ENCODE results near the gene CD4. TPM values are rescaled to one million over a fixed set of nuclear protein-coding genes. Genes with fewer than 3 reads are reported as not detected.
A peak's percentile ranks its signal among the peaks of the same experiment; 100 is the strongest.

CD4 gene
- total RNA-seq, 2 donors from 2014 or later: 1.6 to 8.6 TPM

DNA sequence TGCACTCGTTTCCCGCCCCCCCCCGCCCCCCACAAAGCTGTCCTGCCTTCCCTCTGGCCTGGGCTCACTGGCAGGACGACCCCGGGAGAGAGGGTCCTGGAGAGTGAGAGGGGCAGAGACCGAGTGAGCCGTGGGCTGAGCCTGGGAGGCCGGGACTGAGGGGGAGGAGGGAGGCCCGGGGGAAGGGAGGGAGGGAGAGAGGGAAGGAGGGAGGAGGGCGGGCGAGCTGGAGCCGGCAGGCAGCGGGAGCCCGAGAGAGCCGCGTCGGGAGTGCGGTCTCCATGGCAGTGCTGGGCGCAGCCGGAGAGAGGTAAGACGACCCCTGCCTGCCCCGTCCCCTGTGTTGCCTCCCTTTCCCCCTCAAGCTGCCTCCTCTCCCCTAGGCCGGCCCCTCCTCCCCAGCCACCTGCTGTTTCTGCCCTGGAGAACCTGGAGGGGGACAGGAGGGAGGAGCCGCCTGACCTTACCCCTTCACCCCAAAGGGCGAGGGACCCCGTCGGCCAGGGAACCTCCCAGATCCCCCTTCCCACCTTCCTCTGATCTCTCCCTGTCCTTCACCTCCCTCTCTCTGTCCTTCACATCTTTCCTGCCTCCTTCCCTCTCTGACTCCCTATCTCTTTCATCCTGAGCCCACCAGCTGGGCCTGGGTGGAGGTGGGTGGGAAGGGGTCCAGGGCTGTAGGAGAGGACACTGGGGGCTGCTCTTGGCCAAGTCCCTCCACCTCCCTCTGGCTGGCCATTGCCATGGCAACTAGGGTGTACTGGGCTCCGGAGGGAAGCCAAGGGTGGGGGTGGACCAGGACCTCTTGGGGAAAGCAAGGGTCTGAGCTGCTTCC lies 32.5 kb downstream of the CD4 start, which contains the start of gene GPR162:
Gene GPR162 (plus strand): TSS at position 231 of the 835 bp plus-strand sequence. CDS start 2,078 bp downstream, outside the sequence.
- Histone ChIP-seq H3K4me3 (peak within 1 kb of the TSS; percentile 29 to 39), H3K36me3 (no peaks in the 10 kb centered on the region), H3K27ac (peak within 1 kb of the TSS; percentile 2 to 41), H3K4me1 (replicated peaks) (no peaks in the 10 kb centered on the region), H3K27me3 (replicated peaks; ENCODE audit: insufficient read depth) (no peaks in the 10 kb centered on the region), H3K9me3 (no peaks in the 10 kb centered on the region)
- peak; percentile 48 for DNase-seq (ENCODE audit: low spot score)
- intact Hi-C loops (cut with DNase I): no loop called here
- 2% methylated on average over 28 of the region's 28 CpGs for WGBS
- TF ChIP-seq POLR2A (IDR thresholded peaks at IDR 0.05) (no peak), POLR2AphosphoS5 (IDR thresholded peaks at IDR 0.05) (no peak)
- TF ChIP-seq, protein P1, sequence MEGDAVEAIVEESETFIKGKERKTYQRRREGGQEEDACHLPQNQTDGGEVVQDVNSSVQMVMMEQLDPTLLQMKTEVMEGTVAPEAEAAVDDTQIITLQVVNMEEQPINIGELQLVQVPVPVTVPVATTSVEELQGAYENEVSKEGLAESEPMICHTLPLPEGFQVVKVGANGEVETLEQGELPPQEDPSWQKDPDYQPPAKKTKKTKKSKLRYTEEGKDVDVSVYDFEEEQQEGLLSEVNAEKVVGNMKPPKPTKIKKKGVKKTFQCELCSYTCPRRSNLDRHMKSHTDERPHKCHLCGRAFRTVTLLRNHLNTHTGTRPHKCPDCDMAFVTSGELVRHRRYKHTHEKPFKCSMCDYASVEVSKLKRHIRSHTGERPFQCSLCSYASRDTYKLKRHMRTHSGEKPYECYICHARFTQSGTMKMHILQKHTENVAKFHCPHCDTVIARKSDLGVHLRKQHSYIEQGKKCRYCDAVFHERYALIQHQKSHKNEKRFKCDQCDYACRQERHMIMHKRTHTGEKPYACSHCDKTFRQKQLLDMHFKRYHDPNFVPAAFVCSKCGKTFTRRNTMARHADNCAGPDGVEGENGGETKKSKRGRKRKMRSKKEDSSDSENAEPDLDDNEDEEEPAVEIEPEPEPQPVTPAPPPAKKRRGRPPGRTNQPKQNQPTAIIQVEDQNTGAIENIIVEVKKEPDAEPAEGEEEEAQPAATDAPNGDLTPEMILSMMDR (IDR thresholded peaks at IDR 0.05): no peak

DNA sequence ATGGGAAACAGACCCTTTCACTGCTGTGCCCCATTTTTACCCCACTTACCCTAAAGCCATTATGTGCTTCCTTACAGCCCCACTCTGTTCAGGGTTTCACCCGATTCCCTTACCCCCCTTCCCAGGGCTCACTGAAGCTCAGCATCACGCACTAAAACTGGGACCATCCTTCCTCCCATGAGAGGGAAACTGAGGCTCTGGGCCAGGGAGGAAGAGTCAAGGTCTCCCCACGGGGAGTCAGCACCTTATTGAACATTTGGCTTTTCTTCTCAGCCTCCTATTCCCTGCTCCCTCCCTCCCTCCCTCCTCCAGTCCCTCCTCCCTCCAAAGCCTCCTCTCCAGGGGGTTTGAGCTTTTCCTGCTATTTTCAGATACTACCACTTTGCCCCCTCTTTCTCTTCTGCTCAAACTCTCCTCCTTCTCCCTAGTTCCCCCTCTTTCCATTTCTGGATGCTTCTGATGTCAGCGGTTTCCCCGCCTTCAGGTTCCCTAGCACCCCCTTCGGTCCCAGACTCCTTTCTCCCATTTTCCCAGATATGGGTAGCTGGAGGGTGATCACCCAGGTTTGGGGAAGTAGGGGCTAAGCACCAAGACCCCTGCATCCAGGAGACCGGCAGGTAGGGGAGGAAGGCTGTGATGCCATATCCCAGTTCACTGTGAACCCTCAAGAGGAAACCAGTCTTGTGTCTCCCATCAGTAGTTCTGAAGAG lies 33.3 kb downstream of the CD4 start:
- WGBS: 55% methylated on average over 7 of the region's 7 CpGs
- intact Hi-C loops (cut with DNase I): no loop called here
- Histone ChIP-seq H3K9me3 (no peaks in the 10 kb centered on the region), H3K27ac (no peak overlapping the region), H3K36me3 (no peaks in the 10 kb centered on the region), H3K4me3 (no peak overlapping the region), H3K4me1 (replicated peaks) (no peaks in the 10 kb centered on the region), H3K27me3 (replicated peaks; ENCODE audit: insufficient read depth) (no peaks in the 10 kb centered on the region)
- no peak for DNase-seq (ENCODE audit: low spot score)
- TF ChIP-seq POLR2AphosphoS5 (IDR thresholded peaks at IDR 0.05) (no peak), POLR2A (IDR thresholded peaks at IDR 0.05) (no peak)
- TF ChIP-seq, protein P1 (IDR thresholded peaks at IDR 0.05): no peak

DNA sequence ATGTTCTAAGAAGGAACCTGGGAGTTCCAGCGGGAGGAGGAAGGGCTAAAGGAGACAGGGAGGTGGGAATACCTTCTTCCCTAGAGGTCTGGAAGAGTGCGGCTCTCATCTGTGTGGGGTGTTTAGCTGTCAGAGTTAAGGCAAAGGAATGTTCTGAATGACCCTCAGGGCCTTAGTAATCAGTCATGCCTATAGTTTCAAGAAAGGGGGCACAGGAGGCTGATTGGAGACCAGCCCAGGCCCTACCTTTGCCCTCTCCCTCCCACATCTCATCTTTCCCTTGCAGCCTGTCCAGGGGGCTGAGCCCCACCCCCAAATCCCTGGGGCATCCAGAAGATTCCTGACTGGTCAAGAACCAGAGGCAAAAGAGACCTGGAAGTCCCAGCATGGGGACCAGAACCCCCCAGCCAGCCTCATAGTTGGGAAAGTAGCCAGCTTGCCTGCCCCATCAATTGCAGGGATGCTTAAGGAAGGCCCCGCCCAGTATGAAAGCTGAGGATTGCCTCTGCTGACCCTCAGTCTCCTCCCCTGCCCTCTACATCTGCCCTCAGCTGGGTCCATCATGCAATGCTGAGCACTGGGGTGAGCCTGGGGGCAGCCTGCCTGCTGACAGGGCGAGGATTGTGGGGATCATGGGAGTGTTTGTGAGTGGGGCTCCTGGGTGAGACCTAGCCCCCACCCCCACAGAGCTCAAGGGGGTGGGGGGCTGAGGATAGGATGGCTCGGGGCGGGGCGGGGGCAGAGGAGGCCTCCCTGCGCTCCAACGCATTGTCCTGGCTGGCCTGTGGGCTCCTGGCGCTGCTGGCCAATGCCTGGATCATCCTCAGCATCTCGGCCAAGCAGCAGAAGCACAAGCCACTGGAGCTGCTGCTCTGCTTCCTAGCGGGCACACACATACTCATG lies 34.1 kb downstream of the CD4 start:
- Histone ChIP-seq H3K4me3 (no peak overlapping the region), H3K27me3 (replicated peaks; ENCODE audit: insufficient read depth) (no peaks in the 10 kb centered on the region), H3K4me1 (replicated peaks) (no peaks in the 10 kb centered on the region), H3K27ac (no peak overlapping the region), H3K9me3 (no peaks in the 10 kb centered on the region), H3K36me3 (no peaks in the 10 kb centered on the region)
- intact Hi-C loops (cut with DNase I): no loop called here
- DNase-seq (ENCODE audit: low spot score): no peak
- WGBS: 78% methylated on average over 11 of the region's 12 CpGs
- TF ChIP-seq POLR2AphosphoS5 (IDR thresholded peaks at IDR 0.05) (no peak), POLR2A (IDR thresholded peaks at IDR 0.05) (no peak)
- TF ChIP-seq, protein P1 (IDR thresholded peaks at IDR 0.05): no peak

DNA sequence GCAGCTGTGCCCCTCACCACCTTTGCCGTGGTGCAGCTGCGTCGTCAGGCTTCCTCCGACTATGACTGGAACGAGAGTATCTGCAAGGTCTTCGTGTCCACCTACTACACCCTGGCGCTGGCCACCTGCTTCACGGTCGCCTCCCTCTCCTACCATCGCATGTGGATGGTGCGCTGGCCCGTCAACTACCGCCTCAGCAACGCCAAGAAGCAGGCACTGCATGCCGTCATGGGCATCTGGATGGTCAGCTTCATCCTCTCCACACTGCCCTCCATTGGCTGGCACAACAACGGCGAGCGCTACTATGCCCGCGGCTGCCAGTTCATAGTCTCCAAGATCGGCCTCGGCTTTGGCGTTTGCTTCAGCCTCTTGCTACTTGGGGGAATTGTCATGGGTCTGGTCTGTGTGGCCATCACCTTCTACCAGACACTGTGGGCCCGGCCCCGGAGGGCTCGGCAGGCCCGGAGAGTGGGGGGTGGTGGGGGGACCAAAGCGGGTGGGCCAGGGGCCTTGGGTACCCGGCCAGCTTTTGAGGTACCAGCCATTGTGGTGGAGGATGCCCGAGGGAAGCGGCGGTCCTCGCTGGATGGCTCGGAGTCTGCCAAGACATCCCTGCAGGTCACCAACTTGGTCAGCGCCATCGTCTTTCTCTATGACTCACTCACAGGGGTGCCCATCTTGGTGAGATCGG lies 34.9 kb downstream of the CD4 start:
- Histone ChIP-seq H3K4me1 (replicated peaks) (no peaks in the 10 kb centered on the region), H3K9me3 (no peaks in the 10 kb centered on the region), H3K27ac (no peak overlapping the region), H3K27me3 (replicated peaks; ENCODE audit: insufficient read depth) (no peaks in the 10 kb centered on the region), H3K4me3 (no peak overlapping the region), H3K36me3 (no peaks in the 10 kb centered on the region)
- intact Hi-C loops (cut with DNase I): no loop called here
- WGBS: 83% methylated on average over 37 of the region's 37 CpGs
- TF ChIP-seq, protein P1 (IDR thresholded peaks at IDR 0.05): no peak
- TF ChIP-seq POLR2AphosphoS5 (IDR thresholded peaks at IDR 0.05) (no peak), POLR2A (IDR thresholded peaks at IDR 0.05) (no peak)
- DNase-seq (ENCODE audit: low spot score): no peak
